Ovary (tissue), 9 donors: ENCODE results near the gene IRF4. TPM values are rescaled to one million over a fixed set of nuclear protein-coding genes. Genes with fewer than 3 reads are reported as not detected.

ENCODE experiments used
- DNase-seq, 5 donors: peaks; one replicate each; pipeline ENCODE4 v3.0.0-alpha.2; 2019 to 2020
- H3K27ac ChIP-seq, 2 donors: fragments of 200-600 bp; one replicate each; pipeline versions ENCODE4 v1.5.1 to v1.8.0; 2019 to 2022
- H3K27me3 ChIP-seq: fragments of 200-600 bp; one replicate; pipeline ENCODE4 v1.8.0; 2022
- H3K36me3 ChIP-seq: fragments of 200-600 bp; sonication (generic); one replicate; pipeline ENCODE4 v1.5.1; 2019
- H3K4me1 ChIP-seq: one replicate; pipeline ENCODE4 v1.8.1; 2013; ENCODE audit warnings: mild to moderate bottlenecking, moderate library complexity; ENCODE audit not compliant: insufficient read depth
- H3K4me3 ChIP-seq: fragments of 200-600 bp; sonication (generic); one replicate; pipeline ENCODE4 v1.5.1; 2017
- H3K9me3 ChIP-seq, 2 donors: fragments of 200-600 bp in 1 of 2; sonication (generic) in 1 of 2; one replicate each; pipeline versions ENCODE4 v1.5.1 to v1.8.1; 2013 to 2019; ENCODE audit warnings: mild to moderate bottlenecking in 1 of 2, moderate library complexity in 1 of 2
- CTCF ChIP-seq, 3 donors: fragments of 450-650 bp in 2 of 3; fragments of 200-600 bp in 1 of 3; IDR thresholded peaks; one replicate each; pipeline versions ENCODE4 v1.5.1 to v1.8.0; 2016 to 2022; ENCODE audit warnings: antibody characterized with exemption in 3 of 3, mild to moderate bottlenecking in 1 of 3
- EP300 ChIP-seq: sonication (generic); formaldehyde crosslinking; IDR thresholded peaks from one replicate; pipeline ENCODE4 v1.6.1; 2017; ENCODE audit warnings: antibody characterized with exemption
- POLR2A ChIP-seq: fragments of 450-650 bp; IDR thresholded peaks from one replicate; pipeline ENCODE4 v1.6.1; 2017; ENCODE audit warnings: antibody characterized with exemption, mild to moderate bottlenecking, moderate library complexity
- WGBS, 3 donors: extraction: QIAGEN DNeasy Blood & Tissue Kit in 1 of 3; methylation state at CpG; one replicate each; pipeline versions ENCODE4 v1.1.5 to v1.1.7; 2013 to 2017; 5-methylcytosine and 5-hydroxymethylcytosine counted together
- intact Hi-C, 4 donors: fragments of 100-400 bp; cut with DNase I; formaldehyde crosslinking; loops; one replicate each; pipeline versions ENCODE4 v1.11.0 to v1.15.1; 2022 to 2023
- polyA plus RNA-seq, 2 donors: library from polyadenylated mRNA; stranded (reverse); fragments of 200-250 nt in 1 of 2; fragments of 350-450 nt in 1 of 2; fragmentation: Illumina TruSeq in 1 of 2; extraction: RNeasy Lipid Tissue Mini Kit (QIAGEN cat#74804) in 1 of 2; gene quantifications; one replicate each; pipeline ENCODE4 v1.2.3, GENCODE V29; 2013 to 2014
- total RNA-seq, 7 donors: library from RNA; depleted of rRNA in 2 of 7; stranded (reverse); fragments of >200 nt in 2 of 7; fragmentation: NEBNext Ultra II Directional in 3 of 7; extraction: Animal tissue kit (Norgen Biotek cat#: 25700) in 3 of 7; gene quantifications; one replicate each; pipeline versions ENCODE4 v1.1.0 to v1.2.4, GENCODE V29; 2016 to 2023
- donor health status: DM: no; HTN: no; CAD: no; lungs with moderate emphysema.
- donor health status: DM: no; HTN: no; CAD: no.
- donor health status: Bipolar disorder and iron deficiency.
- donor health status: DM: yes; HTN: yes; CAD: no.
- donor health status: DM: no; HTN: no; CAD: no.
- donor health status: DM: yes; HTN: yes; CAD: no.

Gene IRF4
- total and polyA plus RNA-seq, 9 donors = 0.12 to 20.7 (median 1.0) TPM

- 86 to 88% (median 86%) methylated on average over 13 of the region's 13 CpGs for WGBS, 3 donors
- H3K4me3 ChIP-seq = no peak overlapping the region
- H3K27me3 ChIP-seq = no peaks in the 10 kb centered on the region
- H3K27ac ChIP-seq = no peak overlapping the region
- H3K36me3 ChIP-seq = no peaks in the 10 kb centered on the region
- DNase-seq = no peak
- TF ChIP-seq CTCF (IDR thresholded peaks at IDR 0.05) (no peak), POLR2A (no peak), EP300 (no peak)
- H3K9me3 ChIP-seq = no peaks in the 10 kb centered on the region
- no peaks in the 10 kb centered on the region for H3K4me1 ChIP-seq
- intact Hi-C loops = no loop called here
Observed at GRCh38 chr6:363909-364308, 27.6 kb upstream of the IRF4 start.

- Histone ChIP-seq H3K36me3 (no peaks in the 10 kb centered on the region), H3K27ac (no peak overlapping the region), H3K4me3 (no peak overlapping the region), H3K4me1 (no peaks in the 10 kb centered on the region), H3K9me3 (no peaks in the 10 kb centered on the region), H3K27me3 (no peaks in the 10 kb centered on the region)
- TF ChIP-seq CTCF (IDR thresholded peaks at IDR 0.05) (no peak), POLR2A (no peak), EP300 (no peak)
- DNase-seq = no peak
- intact Hi-C loops = no loop called here
- 69 to 73% (median 70%) methylated on average over 11 of the region's 11 CpGs for WGBS, 3 donors
Observed at GRCh38 chr6:364609-365540, 26.7 kb upstream of the IRF4 start.

- 72 to 74% (median 73%) methylated on average over 6 of the region's 6 CpGs for WGBS, 3 donors
- Histone ChIP-seq H3K36me3 (no peaks in the 10 kb centered on the region), H3K9me3 (no peaks in the 10 kb centered on the region), H3K4me3 (no peak overlapping the region), H3K27ac (no peak overlapping the region), H3K27me3 (no peaks in the 10 kb centered on the region), H3K4me1 (no peaks in the 10 kb centered on the region)
- no peak for DNase-seq
- intact Hi-C loops = no loop called here
- no peak for TF ChIP-seq EP300
- TF ChIP-seq CTCF (IDR thresholded peaks at IDR 0.05) = no peak
- no peak for TF ChIP-seq POLR2A
Observed at GRCh38 chr6:365835-366234, 25.7 kb upstream of the IRF4 start.

GRCh38 chr6:366389-367297, 24.9 kb upstream of the IRF4 start:
- TF ChIP-seq POLR2A (no peak), EP300 (no peak), CTCF (IDR thresholded peaks at IDR 0.05) (no peak)
- Histone ChIP-seq H3K27me3 (no peaks in the 10 kb centered on the region), H3K27ac (no peak overlapping the region), H3K4me3 (no peak overlapping the region), H3K9me3 (no peaks in the 10 kb centered on the region), H3K4me1 (no peaks in the 10 kb centered on the region), H3K36me3 (no peaks in the 10 kb centered on the region)
- WGBS, 3 donors = 53 to 65% (median 56%) methylated on average over 19 of the region's 19 CpGs
- no peak for DNase-seq
- intact Hi-C loops = no loop called here
